Umbilical cord (tissue), 2 donors: Measurements from ENCODE around the gene ZEB2. TPM values are rescaled to one million over a fixed set of nuclear protein-coding genes. Genes with fewer than 3 reads are reported as not detected.

Experiments used
- DNase-seq: peaks from one replicate; pipeline ENCODE4 v3.0.0-alpha.2; 2015; ENCODE audit warnings: low spot score
- total RNA-seq: library from RNA; depleted of rRNA; stranded (reverse); fragments of >200 nt; gene quantifications from one replicate; pipeline ENCODE4 v1.2.3, GENCODE V29; 2014; ENCODE audit warnings: low replicate concordance; ENCODE audit not compliant: insufficient read depth

Gene ZEB2
- total RNA-seq, 1 donor from 2014 or later = 136 TPM

DNA sequence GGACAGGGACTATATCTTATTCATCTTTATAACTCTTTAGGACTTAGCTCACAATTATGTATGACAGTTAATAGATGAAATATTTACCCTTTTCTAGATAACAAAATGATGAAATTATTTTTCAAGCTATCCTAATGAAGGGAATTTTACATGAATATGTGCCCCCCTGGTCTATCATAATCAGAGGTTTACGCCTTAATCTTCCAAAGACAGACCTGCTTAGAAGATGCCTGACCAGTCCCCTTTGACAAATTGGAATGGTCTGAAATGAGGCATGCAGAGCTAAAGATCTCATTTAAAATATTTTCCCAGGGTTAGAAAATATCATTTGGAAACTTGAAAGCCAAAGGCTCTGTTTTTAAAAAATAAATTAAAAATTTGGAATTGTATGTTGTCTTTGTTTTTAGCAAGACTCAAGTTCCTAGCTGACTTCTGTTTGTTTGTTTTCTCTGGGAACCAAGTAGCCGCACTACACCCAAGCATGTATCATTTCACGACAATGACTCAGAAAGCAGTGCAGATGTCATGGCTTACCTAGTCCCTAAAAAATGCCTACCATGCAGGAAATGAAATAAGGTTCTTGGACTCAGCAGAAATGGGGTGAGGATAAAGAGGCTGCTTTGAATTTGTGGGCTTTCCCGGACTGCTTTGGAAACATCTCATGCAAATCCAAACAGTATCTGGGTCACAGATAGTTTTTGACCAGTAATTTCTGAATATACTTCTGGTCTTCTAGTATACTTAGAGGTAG is 162.1 kb downstream of the ZEB2 start:
- peak; percentile 79 for DNase-seq

- DNase-seq = no peak
These were observed 163.5 kb downstream of the ZEB2 start for GRCh38 chr2:144356402-144356801.

- DNase-seq = no peak
These were observed 165.0 kb downstream of the ZEB2 start for GRCh38 chr2:144354953-144355352.

DNA sequence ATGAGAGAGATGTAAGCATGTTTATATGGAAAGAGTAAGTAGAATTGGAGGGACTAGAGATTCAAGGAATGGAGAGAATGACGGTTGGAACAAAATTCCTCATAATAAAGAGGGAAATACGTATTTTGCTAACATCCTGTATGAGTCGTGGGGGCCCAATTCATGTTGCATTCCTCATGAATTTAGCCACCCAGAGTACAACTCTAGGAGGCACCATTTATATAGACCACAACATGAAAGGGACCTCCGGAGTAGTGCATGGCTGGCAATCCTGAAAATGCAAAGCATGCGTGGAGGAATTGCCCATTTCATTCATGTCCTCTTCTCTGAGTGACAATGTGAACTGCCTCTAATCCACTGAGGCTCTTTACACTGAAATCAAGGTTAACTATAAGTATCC is 168.2 kb downstream of the ZEB2 start:
- no peak for DNase-seq

- DNase-seq = peak; percentile 29
These were observed 169.6 kb downstream of the ZEB2 start for GRCh38 chr2:144350151-144350802.

GRCh38 chr2:144349674-144350073 is 170.2 kb downstream of the ZEB2 start:
- DNase-seq = no peak

- DNase-seq = no peak
These were observed 171.1 kb downstream of the ZEB2 start for GRCh38 chr2:144348846-144349245.

DNA sequence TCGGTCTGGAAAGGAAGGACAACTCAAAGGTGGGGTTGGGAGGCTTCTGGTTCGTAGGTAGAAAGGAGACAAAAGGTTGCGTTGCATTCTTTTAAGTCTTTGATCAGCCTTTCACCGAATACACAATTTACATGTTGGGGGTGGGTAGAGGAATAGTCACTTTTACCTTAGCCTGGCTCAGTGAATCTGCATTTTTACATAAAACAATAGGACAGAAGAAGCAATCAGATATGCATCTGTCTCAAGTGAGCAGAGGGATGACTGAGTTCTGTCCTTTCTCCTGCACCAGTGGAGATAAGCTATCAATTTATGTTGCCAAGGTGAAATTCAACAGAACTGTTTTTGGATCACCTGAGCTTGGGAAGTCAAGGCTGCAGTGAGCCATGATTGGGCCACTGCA is 173.7 kb downstream of the ZEB2 start:
- DNase-seq = no peak

GRCh38 chr2:144343145-144343544 is 176.8 kb downstream of the ZEB2 start:
- no peak for DNase-seq

GRCh38 chr2:144341538-144341937 is 178.4 kb downstream of the ZEB2 start:
- no peak for DNase-seq

GRCh38 chr2:144339048-144339447 is 180.9 kb downstream of the ZEB2 start:
- no peak for DNase-seq

- no peak for DNase-seq
These were observed 185.4 kb downstream of the ZEB2 start for GRCh38 chr2:144334551-144334950.
